Superior temporal gyrus (tissue), 1 donor: ENCODE results near the gene LBX2.
A peak's percentile ranks its signal among the peaks of the same experiment; 100 is the strongest.

Source experiments
- DNase-seq: peaks from one replicate; pipeline ENCODE4 v3.0.0-alpha.2; 2016; ENCODE audit errors: extremely low spot score

The LBX2 gene

GRCh38 chr2:74457129-74457548 lies 42.3 kb downstream of the LBX2 start:
- no peak for DNase-seq

GRCh38 chr2:74454654-74455511 lies 44.5 kb downstream of the LBX2 start, which contains the start of gene INO80B:
Gene INO80B (plus strand): TSS chr2:74455087. CDS start chr2:74455117, 30 bp downstream.
- DNase-seq, result peak; percentile 100

- no peak for DNase-seq
Measured at GRCh38 chr2:74450570-74451190, 48.7 kb downstream of the LBX2 start.

GRCh38 chr2:74448771-74449170 lies 50.6 kb downstream of the LBX2 start:
- DNase-seq, result no peak
